OCI-LY3 (cell line): ENCODE data around the gene MISP.
"Not testable (repeated sequence)": the region's sequence is repeated elsewhere in the genome, so short reads cannot be mapped to it uniquely, and the experiment has no call there.

ENCODE experiments used
- H2AFZ ChIP-seq: fragments of 200-600, 300-600 bp; shearing (Covaris generic); 2 replicates; pipeline ENCODE4 v1.6.0; 2014; ENCODE audit warnings: antibody characterized with exemption, low read depth, low read length
- H3K27ac ChIP-seq: fragments of 200-600, 300-600 bp; sonication (generic); 2 replicates; pipeline ENCODE4 v1.5.1; 2014; ENCODE audit warnings: mild to moderate bottlenecking, low read length, moderate library complexity, mixed read lengths
- H3K27me3 ChIP-seq: fragments of 200-600, 300-600 bp; sonication (generic); 2 replicates; pipeline ENCODE4 v1.6.1; 2014; ENCODE audit warnings: low read depth, low read length, mixed read lengths
- H3K36me3 ChIP-seq: fragments of 200-600, 300-600 bp; sonication (generic); replicated peaks from 2 replicates; pipeline ENCODE3; 2014; ENCODE audit warnings: low read depth, low read length, mixed read lengths
- H3K4me1 ChIP-seq: fragments of 300-600, 200-600 bp; sonication (generic); 2 replicates; pipeline ENCODE4 v1.6.1; 2014; ENCODE audit warnings: low read length, mixed read lengths
- H3K4me2 ChIP-seq: fragments of 200-600, 300-600 bp; sonication (generic); 2 replicates; pipeline ENCODE4 v1.6.1; 2014; ENCODE audit warnings: low read length, mixed read lengths
- H3K4me3 ChIP-seq: fragments of 300-600, 200-600 bp; sonication (generic); 2 replicates; pipeline ENCODE4 v1.5.1; 2014; ENCODE audit warnings: antibody characterized with exemption, mild to moderate bottlenecking, low read length, moderate library complexity
- H3K79me2 ChIP-seq: fragments of 300-600, 200-600 bp; shearing (Covaris generic); 2 replicates; pipeline ENCODE4 v1.6.1; 2014; ENCODE audit warnings: mild to moderate bottlenecking, low read length, mixed read lengths
- H3K9ac ChIP-seq: fragments of 300-600, 200-600 bp; shearing (Covaris generic); 2 replicates; pipeline ENCODE4 v1.6.0; 2014; ENCODE audit warnings: mild to moderate bottlenecking, low read length, moderate library complexity
- H3K9me3 ChIP-seq: fragments of 200-600, 300-600 bp; shearing (Covaris generic); 2 replicates; pipeline ENCODE4 v1.6.1; 2014; ENCODE audit warnings: low read length, mixed read lengths; ENCODE audit not compliant: insufficient read depth
- H4K20me1 ChIP-seq: fragments of 200-600, 300-600 bp; sonication (generic); 2 replicates; pipeline ENCODE4 v1.6.1; 2016; ENCODE audit warnings: low read length, mixed read lengths; ENCODE audit not compliant: insufficient read depth
- EZH2phosphoT487 ChIP-seq: fragments of 200-600 bp; shearing (Covaris generic); IDR thresholded peaks from 2 replicates; pipeline ENCODE4 v1.6.1; 2018; ENCODE audit warnings: antibody characterized with exemption, mixed run types, low read depth
- TF ChIP-seq, protein P1 (sequence below): fragments of 200-600, 300-600 bp; sonication (generic); IDR thresholded peaks from 2 replicates; pipeline ENCODE4 v1.5.1; 2014; ENCODE audit warnings: antibody characterized with exemption, low read length, low read depth

The MISP gene

GRCh38 chr19:728011-728410 lies 22.9 kb upstream of the MISP start:
- Histone ChIP-seq H4K20me1 (no peaks in the 10 kb centered on the region), H3K9me3 (no peaks in the 10 kb centered on the region), H3K4me3 (no peak overlapping the region), H3K27me3 (0 out of 2 replicates have a peak, but pooled peaks cover 9% of the 10 kb centered on the region), H3K36me3 (no peaks in the 10 kb centered on the region), H3K27ac (peak overlapping the region; percentile 73; the same call in 1 of the 2 replicates), H3K79me2 (no peaks in the 10 kb centered on the region), H3K9ac (no peak overlapping the region; the same call in 1 of the 2 replicates), H3K4me2 (peak overlapping the region; percentile 83; the same call in 1 of the 2 replicates), H2AFZ (no peak overlapping the region), H3K4me1 (peaks cover 39% of the 10 kb centered on the region)
- no peak for TF ChIP-seq EZH2phosphoT487
- TF ChIP-seq, protein P1, sequence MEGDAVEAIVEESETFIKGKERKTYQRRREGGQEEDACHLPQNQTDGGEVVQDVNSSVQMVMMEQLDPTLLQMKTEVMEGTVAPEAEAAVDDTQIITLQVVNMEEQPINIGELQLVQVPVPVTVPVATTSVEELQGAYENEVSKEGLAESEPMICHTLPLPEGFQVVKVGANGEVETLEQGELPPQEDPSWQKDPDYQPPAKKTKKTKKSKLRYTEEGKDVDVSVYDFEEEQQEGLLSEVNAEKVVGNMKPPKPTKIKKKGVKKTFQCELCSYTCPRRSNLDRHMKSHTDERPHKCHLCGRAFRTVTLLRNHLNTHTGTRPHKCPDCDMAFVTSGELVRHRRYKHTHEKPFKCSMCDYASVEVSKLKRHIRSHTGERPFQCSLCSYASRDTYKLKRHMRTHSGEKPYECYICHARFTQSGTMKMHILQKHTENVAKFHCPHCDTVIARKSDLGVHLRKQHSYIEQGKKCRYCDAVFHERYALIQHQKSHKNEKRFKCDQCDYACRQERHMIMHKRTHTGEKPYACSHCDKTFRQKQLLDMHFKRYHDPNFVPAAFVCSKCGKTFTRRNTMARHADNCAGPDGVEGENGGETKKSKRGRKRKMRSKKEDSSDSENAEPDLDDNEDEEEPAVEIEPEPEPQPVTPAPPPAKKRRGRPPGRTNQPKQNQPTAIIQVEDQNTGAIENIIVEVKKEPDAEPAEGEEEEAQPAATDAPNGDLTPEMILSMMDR: no peak

GRCh38 chr19:729564-729963 lies 21.3 kb upstream of the MISP start:
- H3K79me2 ChIP-seq, H2AFZ ChIP-seq, H3K36me3 ChIP-seq, H3K9me3 ChIP-seq, H4K20me1 ChIP-seq, H3K27me3 ChIP-seq: not testable (repeated sequence)
- peak overlapping the region; percentile 50 for H3K4me2 ChIP-seq
- peak overlapping the region; percentile 63 for H3K27ac ChIP-seq
- H3K4me3 ChIP-seq: 0 out of 2 replicates have a peak overlapping the region, but pooled peaks have one; percentile 17
- peak overlapping the region; percentile 12; the same call in 1 of the 2 replicates for H3K9ac ChIP-seq
- H3K4me1 ChIP-seq: peaks cover 30% of the 10 kb centered on the region

- Histone ChIP-seq H3K9me3 (no peaks in the 10 kb centered on the region), H3K4me1 (peaks cover 30% of the 10 kb centered on the region), H3K36me3 (no peaks in the 10 kb centered on the region), H3K4me3 (0 out of 2 replicates have a peak overlapping the region, but pooled peaks have one; percentile 17), H3K79me2 (no peaks in the 10 kb centered on the region), H3K27me3 (no peaks in the 10 kb centered on the region), H3K9ac (peak overlapping the region; percentile 12; the same call in 1 of the 2 replicates), H4K20me1 (no peaks in the 10 kb centered on the region), H3K4me2 (peak overlapping the region; percentile 50), H3K27ac (peak overlapping the region; percentile 63), H2AFZ (no peak overlapping the region)
- TF ChIP-seq, protein P1: no peak
- TF ChIP-seq EZH2phosphoT487: no peak
Observed at GRCh38 chr19:729965-730668, 20.8 kb upstream of the MISP start.

DNA sequence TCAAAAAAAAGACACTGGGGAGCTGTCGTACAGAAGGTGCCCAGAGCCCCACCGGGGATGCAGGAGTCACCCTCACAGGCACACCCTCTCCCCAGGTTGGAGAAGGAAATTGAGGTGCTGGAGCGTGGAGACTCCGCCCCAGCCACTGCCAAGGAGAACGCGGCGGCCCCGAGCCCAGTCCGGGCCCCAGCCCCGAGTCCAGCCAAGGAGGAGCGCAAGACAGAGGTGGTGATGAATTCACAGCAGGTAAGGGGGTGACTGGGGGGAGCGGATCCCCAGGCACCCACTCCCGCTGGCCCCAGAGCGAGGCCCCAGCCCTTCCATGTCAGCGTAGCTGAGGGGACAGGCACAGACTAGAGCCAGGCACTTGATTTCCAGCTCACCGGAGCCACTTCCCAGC lies 19.9 kb upstream of the MISP start:
- Histone ChIP-seq H3K27ac (no peak overlapping the region), H3K4me1 (peaks cover 30% of the 10 kb centered on the region), H3K79me2 (no peaks in the 10 kb centered on the region), H4K20me1 (no peaks in the 10 kb centered on the region), H3K4me3 (no peak overlapping the region), H3K36me3 (no peaks in the 10 kb centered on the region), H3K9ac (no peak overlapping the region), H3K9me3 (no peaks in the 10 kb centered on the region), H3K27me3 (no peaks in the 10 kb centered on the region), H3K4me2 (no peak overlapping the region), H2AFZ (no peak overlapping the region)
- TF ChIP-seq, protein P1: no peak
- TF ChIP-seq EZH2phosphoT487: no peak
